HG02763 (cell line): Measurements from ENCODE around the gene RIMBP2.
"Not testable (repeated sequence)": the region's sequence is repeated elsewhere in the genome, so short reads cannot be mapped to it uniquely, and the experiment has no call there.

Experiments used
- ATAC-seq: cut with Tn5 transposase; IDR thresholded peaks from one replicate; pipeline ENCODE4 v1.9.1; 2021; ENCODE audit warnings: mild to moderate bottlenecking, moderate library complexity; ENCODE audit not compliant: unreplicated experiment

Gene RIMBP2

DNA sequence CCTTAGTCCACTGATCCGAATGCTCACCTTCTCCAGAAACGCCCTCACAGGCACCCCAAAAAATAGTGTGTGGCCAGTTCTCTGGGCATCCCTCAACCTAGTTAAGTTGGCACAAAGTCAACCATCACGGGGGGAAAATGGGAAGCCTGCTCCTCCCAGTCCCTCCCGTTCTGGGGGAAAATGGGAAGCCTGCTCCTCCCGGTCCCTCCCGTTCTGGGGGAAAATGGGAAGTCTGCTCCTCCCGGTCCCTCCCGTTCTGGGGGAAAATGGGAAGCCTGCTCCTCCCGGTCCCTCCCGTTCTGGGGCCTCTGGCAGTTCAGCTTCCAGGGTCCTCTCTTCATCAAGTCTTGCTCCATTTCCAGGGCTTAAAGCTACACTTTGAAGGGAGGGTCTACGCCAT is 106.1 kb downstream of the RIMBP2 start:
- ATAC-seq: no peak

DNA sequence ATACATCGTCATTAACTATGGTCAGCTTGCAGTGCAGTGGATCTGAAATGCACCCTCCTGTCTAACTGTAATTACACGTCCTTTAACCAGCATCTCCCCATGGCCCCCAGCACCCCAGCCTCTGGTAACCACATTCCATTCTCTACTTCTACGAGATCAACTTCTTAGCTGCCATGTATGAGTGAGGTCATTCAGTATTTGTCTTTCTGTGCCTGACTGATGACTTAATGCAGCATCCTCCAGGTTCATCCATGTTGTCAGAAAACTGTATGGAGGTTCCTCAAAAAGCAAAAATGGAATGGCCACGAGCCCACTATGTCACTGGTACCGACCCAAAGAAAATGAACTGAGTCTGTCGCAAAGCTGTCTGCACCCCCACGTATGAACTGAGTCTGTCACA is 107.3 kb downstream of the RIMBP2 start:
- ATAC-seq: no peak

DNA sequence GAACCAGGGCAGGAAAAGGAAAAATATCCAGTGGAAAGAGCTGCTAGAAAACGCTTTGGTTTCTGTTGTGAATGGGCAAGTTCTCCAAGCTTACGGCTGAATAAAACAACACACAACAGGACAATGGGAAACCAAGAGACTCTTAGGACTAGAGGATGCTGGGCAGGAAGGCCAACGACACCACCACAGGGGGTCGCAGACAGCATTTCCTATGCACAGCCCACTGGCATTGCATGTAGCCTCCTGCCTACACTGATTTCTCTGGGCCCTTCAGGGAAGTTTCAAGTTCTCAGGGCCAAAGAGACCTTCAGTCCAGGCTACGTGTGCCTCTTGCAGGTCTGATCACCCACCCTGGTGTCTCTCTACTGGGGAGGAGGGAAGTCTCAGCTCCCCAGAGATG is 108.0 kb downstream of the RIMBP2 start:
- no peak for ATAC-seq

DNA sequence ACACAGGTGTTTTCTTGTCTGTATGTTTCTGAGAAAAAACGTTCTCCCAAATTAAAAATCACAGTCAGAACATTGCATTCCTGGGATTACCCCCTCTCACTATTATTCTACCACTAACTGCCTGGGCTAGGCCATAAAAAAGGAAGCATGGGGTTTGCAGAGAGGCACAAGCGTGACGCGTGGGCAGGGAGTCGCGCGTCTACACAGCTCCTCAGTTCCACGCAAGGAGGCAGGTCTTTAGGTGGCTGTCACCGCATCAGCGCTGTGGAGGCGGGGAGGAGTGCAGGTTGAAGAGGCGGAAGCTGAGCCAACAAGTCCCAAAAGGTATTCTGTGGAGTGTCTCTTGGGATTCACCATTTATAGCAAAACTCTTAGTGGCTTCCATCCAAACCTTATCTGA is 109.9 kb downstream of the RIMBP2 start:
- ATAC-seq: no peak

DNA sequence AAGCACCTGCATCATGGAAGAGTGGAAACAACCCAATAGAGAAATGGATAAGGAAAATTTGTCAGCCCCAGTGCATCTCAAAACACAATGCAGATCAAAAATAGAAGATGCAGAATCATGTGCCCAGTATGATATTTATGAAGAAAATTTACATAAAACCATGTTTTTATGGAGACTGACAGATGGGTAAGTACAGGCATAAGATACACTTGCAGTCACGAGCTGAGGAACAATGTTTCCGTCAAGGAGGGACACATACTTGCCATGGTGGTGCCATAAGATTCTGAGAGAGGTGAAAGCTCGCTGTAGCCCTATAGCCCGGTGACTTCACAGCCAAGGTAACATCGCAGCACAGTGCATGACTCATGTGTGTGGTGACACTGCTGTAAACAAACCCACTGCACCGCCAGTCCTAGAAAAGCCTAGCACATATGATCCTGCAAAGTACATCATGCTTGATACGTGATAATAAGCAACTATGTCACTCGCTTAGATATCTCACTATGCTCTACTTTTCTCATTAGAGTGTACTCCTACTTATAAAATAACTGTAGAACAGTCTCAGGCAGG is 112.6 kb downstream of the RIMBP2 start:
- ATAC-seq: no peak

DNA sequence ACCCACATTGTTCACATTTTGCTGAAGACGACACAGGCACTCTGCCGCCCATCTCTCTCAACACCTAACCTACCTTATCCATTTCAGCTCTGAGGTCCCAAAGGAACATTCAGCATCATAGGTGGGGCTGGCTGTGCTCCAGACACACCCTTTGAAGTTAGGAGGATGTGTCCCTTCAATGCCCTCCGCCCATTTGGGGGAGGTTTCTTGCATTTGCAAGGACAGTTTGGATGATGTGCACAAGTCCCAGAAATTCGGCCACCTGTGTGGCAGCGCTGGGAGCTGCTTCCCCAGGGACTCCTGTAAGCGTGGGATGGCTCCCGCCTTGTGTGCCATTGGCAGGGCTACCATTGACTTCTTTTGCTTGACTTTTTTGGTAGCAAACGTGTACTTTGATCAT is 113.8 kb downstream of the RIMBP2 start:
- no peak for ATAC-seq

DNA sequence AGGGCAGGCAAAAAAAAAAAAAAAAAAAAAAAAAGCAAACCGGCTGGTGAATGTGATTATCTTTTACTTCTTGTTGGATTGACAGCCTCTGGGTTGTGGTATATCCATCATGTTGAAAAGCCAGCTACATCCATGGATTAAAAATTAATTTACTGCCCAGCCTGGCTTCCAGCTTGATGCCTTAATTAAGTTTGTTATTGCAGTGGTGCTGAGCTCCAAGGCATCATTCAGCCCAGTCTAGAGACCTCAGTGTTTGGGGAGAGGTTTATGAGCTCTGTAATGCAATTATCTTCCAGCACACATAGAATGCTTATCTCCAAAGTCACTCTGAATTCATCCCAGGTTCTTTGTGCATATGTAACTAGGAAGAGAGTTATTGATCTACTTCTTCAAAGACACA is 114.8 kb downstream of the RIMBP2 start:
- no peak for ATAC-seq

DNA sequence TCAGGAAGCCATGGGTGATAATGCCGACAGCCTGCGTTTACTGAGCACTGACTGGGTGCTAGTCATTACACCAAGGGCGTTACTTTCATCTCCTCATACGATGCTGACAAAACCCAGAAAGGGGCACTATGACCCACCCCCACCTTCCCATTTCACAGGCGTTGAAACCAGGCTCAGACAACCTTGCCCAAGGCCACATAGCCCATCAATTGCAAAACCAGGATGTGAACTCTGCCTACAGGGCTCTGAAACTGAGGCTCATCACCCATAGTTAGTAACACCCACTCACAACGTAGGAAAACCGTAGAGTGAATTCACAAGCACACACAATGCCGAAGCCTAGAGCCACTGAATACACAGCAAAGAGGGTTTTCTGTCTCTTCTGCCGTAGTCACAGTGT is 119.9 kb downstream of the RIMBP2 start:
- ATAC-seq: no peak

DNA sequence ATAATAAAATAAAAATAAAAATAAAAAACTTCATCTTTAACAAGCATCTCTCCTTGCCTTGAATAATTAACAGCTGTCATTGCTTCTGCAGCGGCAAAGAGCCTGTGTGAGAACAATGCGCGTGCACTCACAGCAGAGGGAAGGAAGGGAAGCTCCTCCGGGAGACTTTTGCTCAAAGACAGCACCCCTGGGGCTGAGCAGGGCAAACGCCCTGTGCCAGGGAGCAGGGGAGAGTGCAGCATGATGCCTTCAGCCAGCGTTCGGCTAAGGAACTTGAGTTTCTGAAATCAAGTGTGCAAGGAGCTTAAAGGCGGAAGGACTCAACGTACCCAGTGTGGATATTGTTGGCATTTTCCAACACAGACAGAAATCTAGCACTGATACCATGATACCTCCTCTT is 120.5 kb downstream of the RIMBP2 start:
- ATAC-seq: no peak

DNA sequence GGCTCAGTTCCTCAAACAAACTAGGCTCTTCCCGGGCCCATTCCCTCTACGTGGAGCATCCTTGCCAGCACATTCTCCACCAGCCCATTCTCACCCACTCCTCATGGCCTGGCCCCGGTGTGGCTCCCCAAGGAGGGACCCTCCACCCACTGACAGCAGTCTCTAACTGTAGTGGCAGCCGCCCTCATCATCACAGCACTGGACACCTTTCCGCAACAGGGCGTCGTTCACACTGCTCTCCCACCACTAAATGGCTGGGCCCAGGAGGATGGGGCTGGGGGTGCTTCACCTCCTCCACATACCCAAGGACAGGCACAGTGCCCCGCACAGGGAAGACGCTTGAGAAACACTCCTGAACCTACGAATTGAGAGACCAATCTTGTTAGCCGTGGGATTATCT is 123.0 kb downstream of the RIMBP2 start:
- no peak for ATAC-seq

DNA sequence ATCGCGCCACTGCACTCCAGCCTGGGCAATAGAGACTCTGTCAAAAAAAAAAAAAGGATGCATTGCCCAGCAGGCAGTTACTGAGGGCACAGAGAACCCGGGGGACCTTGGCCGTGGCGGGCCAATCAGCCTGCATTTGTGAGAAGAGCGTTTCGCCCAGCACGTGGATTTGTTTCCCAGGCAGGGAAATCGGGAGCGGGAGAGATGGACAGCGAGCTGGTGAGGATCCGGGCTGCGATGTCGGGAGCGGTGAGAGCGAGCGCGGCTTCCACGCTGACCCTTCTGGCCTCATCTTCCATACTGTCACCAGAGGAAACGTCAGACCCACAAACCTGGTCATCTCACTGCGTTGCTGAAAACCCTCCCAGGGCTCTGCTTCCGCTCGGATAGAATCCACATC is 123.5 kb downstream of the RIMBP2 start:
- ATAC-seq: no peak

DNA sequence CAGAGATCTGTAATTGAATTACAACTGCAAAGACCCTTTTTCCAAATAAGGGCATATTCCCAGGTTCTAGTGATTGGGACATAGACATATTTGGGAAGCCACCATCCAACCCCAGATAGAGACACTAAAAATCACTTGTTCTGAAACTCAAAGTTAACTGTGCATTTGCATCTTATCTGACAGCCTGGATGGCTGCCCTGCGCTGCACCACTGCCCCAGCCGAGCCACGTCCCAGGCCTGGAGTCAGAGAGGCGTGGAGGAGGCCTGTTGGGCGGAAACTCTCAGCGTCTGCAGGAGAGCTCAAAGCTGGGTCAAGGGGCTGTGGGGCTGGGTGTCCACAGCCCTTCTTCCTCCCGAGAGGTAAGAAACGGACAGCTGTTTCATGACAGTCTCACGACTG is 124.4 kb downstream of the RIMBP2 start:
- ATAC-seq: no peak

DNA sequence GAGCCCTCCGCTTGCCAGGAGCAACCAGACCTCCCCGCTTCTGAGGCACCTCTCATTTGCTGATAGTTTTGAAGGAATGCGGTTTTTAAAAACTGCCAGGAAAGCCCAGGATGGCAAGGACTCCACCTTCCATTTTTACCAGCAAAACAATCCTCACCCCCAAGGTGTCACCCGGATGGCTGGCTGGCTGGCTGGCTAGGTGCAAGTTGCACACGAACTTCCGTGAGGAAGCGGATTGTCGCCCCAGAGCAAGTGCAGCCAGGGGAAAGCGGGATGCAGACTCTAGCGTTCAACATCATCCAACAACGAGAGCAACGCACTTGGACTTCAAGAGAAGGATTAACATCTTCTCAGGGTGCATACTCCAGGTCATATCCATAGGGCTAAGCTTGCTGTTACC is 125.4 kb downstream of the RIMBP2 start:
- no peak for ATAC-seq

DNA sequence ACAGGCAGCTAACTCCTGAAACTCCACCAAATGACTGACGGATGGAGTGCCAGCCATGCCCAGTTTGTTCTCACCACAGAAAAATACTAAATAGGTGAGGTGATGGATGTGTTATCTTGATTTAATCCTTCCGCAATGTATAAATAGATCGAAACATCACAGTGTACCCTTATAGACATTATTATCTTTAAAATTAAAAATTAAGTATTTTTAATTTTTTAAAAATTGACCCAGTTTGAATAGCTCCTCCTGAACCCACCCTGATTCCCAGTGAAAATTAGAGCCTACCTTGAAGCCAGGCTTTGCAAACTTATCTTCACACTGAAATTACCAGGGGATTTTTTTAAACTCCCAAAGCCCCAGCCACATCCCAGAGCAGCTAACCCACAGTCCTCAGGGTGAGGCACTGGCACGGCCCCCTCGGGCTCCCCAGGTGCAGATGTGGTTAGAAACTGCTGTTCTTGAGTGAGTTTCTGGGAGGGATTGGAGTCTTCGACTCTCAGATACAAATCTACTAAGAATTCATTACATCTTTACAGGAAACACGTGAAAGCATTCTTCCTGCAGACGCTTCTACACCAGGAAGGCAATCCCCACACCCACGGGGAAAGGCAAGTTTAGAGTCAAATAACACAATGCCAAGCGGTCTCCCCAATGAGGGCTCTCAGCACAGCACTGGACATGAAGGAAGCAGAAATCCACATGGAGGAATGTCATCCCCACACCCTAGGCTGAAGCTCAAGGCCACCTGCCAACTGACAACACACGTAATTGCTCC is 126.4 kb downstream of the RIMBP2 start:
- ATAC-seq: no peak

DNA sequence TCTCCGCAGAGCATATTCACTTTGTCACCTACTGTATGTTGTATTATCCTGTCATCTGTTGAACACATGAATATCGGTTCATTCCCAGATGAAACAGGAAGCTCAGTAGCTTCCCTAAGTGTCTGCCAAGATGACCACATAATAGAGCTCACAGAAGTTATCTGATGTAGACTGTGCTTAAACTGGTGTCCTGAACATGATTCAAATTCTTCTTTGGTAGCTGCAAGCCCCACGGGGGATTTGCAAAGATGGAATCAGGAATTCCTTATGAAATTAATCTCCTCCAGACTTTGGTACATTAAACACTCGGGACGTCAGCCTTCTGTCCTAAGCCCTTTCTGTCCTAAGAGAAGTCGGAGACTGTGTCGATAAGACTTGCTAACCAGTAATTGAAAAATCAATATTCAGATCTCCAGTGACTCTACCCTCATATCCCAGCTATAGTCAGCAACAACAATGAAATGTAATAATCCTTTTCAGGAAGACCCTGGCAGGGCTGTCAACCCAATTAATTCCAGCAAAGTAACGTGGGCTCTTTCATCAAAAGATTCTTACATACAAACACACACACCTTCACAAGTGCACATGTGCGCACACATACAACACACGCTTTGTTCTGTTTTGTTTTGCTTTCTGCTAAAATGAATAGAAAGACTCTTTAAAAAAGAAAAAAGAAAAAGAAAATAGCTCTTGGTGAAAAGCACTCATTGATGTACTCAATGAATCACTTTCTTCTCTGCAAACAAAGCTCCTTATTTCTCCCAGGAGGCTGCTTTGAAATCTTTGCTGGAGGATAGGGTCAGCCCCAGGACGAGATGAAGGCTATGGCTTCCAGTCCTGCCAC is 127.2 kb downstream of the RIMBP2 start:
- ATAC-seq: no peak

DNA sequence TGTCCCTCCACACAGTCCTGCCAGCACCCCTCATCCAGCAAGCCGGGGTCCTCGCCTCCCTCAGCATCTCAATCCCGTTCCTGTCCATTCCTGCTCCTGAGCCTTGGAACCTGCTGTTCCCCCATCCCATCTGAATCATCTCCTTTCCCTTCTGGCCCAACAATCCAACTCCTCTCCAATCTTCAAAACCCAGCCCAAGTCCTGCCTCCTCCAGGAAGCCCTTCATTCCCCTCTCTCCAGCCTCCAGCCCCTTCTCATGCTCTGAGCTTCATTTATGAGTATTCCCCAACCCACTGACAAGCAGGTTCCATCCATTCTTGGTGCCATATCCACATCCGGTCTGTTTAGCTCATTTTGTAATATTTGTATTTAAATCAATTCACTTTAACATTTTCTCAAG is 128.1 kb downstream of the RIMBP2 start:
- no peak for ATAC-seq

DNA sequence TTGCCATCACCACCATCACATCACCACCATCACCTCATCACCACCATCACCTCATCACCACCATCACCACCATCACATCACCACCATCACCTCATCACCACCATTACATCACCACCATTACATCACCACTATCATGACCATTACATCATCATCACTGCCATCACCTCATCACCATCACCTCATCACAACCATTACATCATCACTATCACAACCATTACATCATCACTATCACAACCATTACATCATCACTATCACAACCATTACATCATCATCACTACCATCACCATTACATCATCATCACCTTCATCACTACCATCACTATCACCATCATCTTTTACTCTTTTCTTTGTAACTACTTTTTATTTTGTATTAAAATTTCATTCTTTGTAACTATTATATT is 131.6 kb downstream of the RIMBP2 start:
- ATAC-seq: not testable (repeated sequence)

DNA sequence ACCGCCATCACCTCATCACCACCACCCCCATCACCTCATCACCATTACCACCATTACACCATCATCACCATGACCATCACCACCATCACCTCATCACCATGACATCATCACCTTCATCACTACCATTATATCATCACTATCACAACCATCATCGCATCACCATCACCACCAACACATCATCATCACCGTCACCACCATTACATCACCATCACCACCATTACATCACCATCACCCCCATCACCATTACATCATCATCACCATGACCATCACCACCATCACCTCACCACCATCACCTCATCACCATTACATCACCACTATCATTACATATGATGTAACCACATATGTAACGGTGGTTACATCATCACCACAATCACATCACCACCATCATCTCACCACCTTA is 132.3 kb downstream of the RIMBP2 start:
- no peak for ATAC-seq

DNA sequence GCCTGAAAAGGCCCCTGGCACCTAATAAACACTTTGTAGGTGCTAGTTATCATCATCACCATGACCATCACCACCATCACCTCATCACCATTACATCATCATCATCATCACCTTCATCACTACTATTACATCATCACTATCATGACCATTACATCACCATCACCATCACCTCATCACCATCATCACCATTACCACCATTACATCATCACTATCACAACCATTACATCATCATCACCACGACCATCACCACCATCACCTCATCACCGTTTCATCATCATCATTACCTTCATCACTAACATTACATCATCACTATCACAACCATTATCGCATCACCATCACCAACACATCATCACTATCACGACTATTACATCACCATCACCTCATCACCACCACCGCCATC is 132.8 kb downstream of the RIMBP2 start:
- ATAC-seq: no peak

DNA sequence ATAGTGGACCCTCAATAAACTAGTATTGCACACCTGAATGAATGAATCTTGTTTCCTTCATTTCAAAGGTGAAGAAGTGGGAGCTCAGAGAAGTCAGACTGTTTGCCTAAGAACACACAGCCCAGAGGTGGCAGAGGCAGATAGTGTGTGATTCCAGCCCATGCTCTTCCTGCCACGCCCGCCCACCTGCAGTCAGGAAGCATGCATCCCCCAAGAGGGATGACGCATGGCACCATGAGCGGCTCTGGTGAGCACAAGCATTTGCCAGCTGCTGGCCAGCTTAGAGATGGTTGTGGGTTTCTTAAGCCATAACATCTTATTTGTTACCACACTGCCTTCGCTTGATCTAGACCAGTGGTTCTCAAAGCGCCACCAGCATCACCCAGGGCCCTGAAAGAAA is 133.8 kb downstream of the RIMBP2 start:
- no peak for ATAC-seq

DNA sequence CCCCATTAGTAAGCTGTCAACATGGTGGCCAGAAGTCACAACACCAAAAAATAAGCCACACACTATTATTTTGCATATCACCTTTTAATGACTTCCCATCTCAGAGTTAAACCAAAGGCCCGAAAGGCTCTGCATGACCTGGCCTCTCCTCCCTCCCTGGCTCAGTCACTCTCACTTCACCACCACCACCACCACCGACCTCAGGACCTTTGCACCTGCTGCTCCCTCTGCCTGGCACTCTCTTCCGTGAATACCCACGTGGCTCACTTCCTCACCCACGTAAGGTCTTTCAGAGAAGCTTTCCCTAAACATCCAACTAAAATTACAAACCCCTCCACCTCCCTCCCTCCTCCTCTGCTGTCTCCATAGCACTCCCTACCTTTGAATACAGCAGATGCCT is 134.3 kb downstream of the RIMBP2 start:
- ATAC-seq: no peak

DNA sequence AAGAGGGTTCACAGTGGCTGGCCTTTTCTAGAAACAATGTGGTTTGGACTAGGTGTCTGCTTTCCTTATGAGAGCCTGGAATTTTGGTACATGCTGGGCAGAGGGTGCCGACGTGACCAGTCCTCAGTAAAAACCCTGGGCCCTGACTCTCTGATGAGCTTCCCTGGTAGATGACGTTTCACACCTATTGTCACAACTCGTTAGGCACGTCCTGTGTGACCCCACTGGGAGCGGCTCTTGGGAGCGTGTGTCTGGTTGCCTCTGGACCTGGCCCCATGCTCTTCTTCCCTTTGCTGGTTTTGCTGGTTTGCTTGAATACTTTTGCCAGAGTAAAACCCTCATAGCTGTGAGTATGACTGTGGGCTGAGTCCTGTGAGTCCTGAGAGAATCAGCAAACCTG is 136.9 kb downstream of the RIMBP2 start:
- no peak for ATAC-seq
